Globus pallidus (tissue), 1 donor: Measurements from ENCODE around the gene SPTLC1.
A peak's percentile ranks its signal among the peaks of the same experiment; 100 is the strongest.
"Not testable (repeated sequence)": the region's sequence is repeated elsewhere in the genome, so short reads cannot be mapped to it uniquely, and the experiment has no call there.

ENCODE experiments used
- DNase-seq: peaks from one replicate; pipeline ENCODE4 v3.0.0-alpha.2; 2015; ENCODE audit warnings: low spot score

SPTLC1 gene

GRCh38 chr9:92115071-92115858 lies at the start of gene SPTLC1:
TSS of gene SPTLC1 (minus strand) at chr9:92115413. CDS start at chr9:92115370, 43 bp downstream.
- DNase-seq = peak; percentile 93

- no peak for DNase-seq
These were observed 49.8 kb upstream of the SPTLC1 start for GRCh38 chr9:92164975-92165374.

GRCh38 chr9:92164490-92164889 lies 49.3 kb upstream of the SPTLC1 start:
- no peak for DNase-seq

- DNase-seq = no peak
These were observed 48.1 kb upstream of the SPTLC1 start for GRCh38 chr9:92163276-92163675.

- DNase-seq = no peak
These were observed 45.6 kb upstream of the SPTLC1 start for GRCh38 chr9:92160786-92161185.

- no peak for DNase-seq
These were observed 43.8 kb upstream of the SPTLC1 start for GRCh38 chr9:92159058-92159457.

GRCh38 chr9:92158097-92158601 lies 42.9 kb upstream of the SPTLC1 start:
- no peak for DNase-seq

- DNase-seq = not testable (repeated sequence)
These were observed 40.5 kb upstream of the SPTLC1 start for GRCh38 chr9:92155736-92156135.

- DNase-seq = no peak
These were observed 40.0 kb upstream of the SPTLC1 start for GRCh38 chr9:92155221-92155620.

GRCh38 chr9:92153466-92154415 lies 38.5 kb upstream of the SPTLC1 start:
- not testable (repeated sequence) for DNase-seq

GRCh38 chr9:92151691-92152393 lies 36.6 kb upstream of the SPTLC1 start:
- DNase-seq = no peak

- DNase-seq = not testable (repeated sequence)
These were observed 35.6 kb upstream of the SPTLC1 start for GRCh38 chr9:92150501-92151470.

- DNase-seq = no peak
These were observed 32.6 kb upstream of the SPTLC1 start for GRCh38 chr9:92147852-92148180.

- DNase-seq = no peak
These were observed 32.0 kb upstream of the SPTLC1 start for GRCh38 chr9:92147030-92147851.

- DNase-seq = no peak
These were observed 31.4 kb upstream of the SPTLC1 start for GRCh38 chr9:92146610-92147009.

GRCh38 chr9:92145784-92146183 lies 30.6 kb upstream of the SPTLC1 start:
- not testable (repeated sequence) for DNase-seq

GRCh38 chr9:92142329-92142728 lies 27.1 kb upstream of the SPTLC1 start:
- no peak for DNase-seq

- DNase-seq = no peak
These were observed 26.2 kb upstream of the SPTLC1 start for GRCh38 chr9:92141144-92142129.

- no peak for DNase-seq
These were observed 25.5 kb upstream of the SPTLC1 start for GRCh38 chr9:92140754-92141143.
